ENCODE measurements around the gene CFAP299. TPM values are rescaled to one million over a fixed set of nuclear protein-coding genes. Genes with fewer than 3 reads are reported as not detected.
"Not testable (repeated sequence)": the region's sequence is repeated elsewhere in the genome, so short reads cannot be mapped to it uniquely, and the experiment has no call there.

The CFAP299 gene
- polyA plus RNA-seq, 6 donors from 2014 or later = not detected

- no peak overlapping the region for H3K27ac Mint-ChIP-seq
- H3K9me3 Mint-ChIP-seq = peaks cover 5 to 37% (median 24%) of the 10 kb centered on the region in 7 donors
- peaks cover 7 to 9% of the 10 kb centered on the region in 2 donors for H3K36me3 Mint-ChIP-seq
- DNase-seq (no peak), ATAC-seq (ENCODE audit: low read depth in 2 of 2) (no peak)
- H3K4me1 Mint-ChIP-seq = peaks cover 8 to 15% (median 15%) of the 10 kb centered on the region in 3 donors
- no peak overlapping the region for H3K4me3 Mint-ChIP-seq
- peaks cover 22 to 32% (median 24%) of the 10 kb centered on the region in 3 donors for H3K27me3 Mint-ChIP-seq
These were observed 4.5 kb downstream of the CFAP299 start for GRCh38 chr4:80340036-80340435.

- H3K4me1 Mint-ChIP-seq; H3K27ac Mint-ChIP-seq; DNase-seq; H3K4me3 Mint-ChIP-seq; ATAC-seq (ENCODE audit: low read depth in 2 of 2); H3K36me3 Mint-ChIP-seq: not testable (repeated sequence)
- H3K9me3 Mint-ChIP-seq = peaks cover 5 to 37% (median 26%) of the 10 kb centered on the region in 7 donors
- H3K27me3 Mint-ChIP-seq = peaks cover 27 to 44% (median 32%) of the 10 kb centered on the region in 3 donors
These were observed 7.2 kb downstream of the CFAP299 start for GRCh38 chr4:80342684-80343083.

GRCh38 chr4:80343887-80344286 lies 8.4 kb downstream of the CFAP299 start:
- no peak overlapping the region for H3K27ac Mint-ChIP-seq
- H3K27me3 Mint-ChIP-seq = peaks cover 21 to 48% (median 40%) of the 10 kb centered on the region in 3 donors
- H3K36me3 Mint-ChIP-seq = peaks cover 7 to 9% of the 10 kb centered on the region in 2 donors
- H3K9me3 Mint-ChIP-seq = peaks cover 5 to 37% (median 26%) of the 10 kb centered on the region in 7 donors
- ATAC-seq (ENCODE audit: low read depth in 2 of 2) (no peak), DNase-seq (no peak)
- H3K4me3 Mint-ChIP-seq = no peak overlapping the region
- no peaks in the 10 kb centered on the region for H3K4me1 Mint-ChIP-seq

GRCh38 chr4:80360084-80360483 lies 24.6 kb downstream of the CFAP299 start:
- peaks cover 35 to 48% (median 44%) of the 10 kb centered on the region in 3 donors for H3K27me3 Mint-ChIP-seq
- DNase-seq = no peak
- no peaks in the 10 kb centered on the region for H3K36me3 Mint-ChIP-seq
- ATAC-seq (ENCODE audit: low read depth in 2 of 2) = no peak
- H3K4me3 Mint-ChIP-seq = no peak overlapping the region
- H3K27ac Mint-ChIP-seq = no peak overlapping the region
- no peaks in the 10 kb centered on the region for H3K4me1 Mint-ChIP-seq
- no peaks in the 10 kb centered on the region for H3K9me3 Mint-ChIP-seq

GRCh38 chr4:80360900-80361299 lies 25.4 kb downstream of the CFAP299 start:
- ATAC-seq (ENCODE audit: low read depth in 2 of 2) (no peak), DNase-seq (no peak)
- H3K27ac Mint-ChIP-seq = no peak overlapping the region
- H3K27me3 Mint-ChIP-seq = peaks cover 35 to 44% (median 42%) of the 10 kb centered on the region in 3 donors
- H3K4me1 Mint-ChIP-seq = peaks cover 0 to under 1% (median under 1%) of the 10 kb centered on the region in 3 donors
- H3K4me3 Mint-ChIP-seq = no peak overlapping the region
- no peaks in the 10 kb centered on the region for H3K36me3 Mint-ChIP-seq
- H3K9me3 Mint-ChIP-seq = no peaks in the 10 kb centered on the region

GRCh38 chr4:80361329-80361900 lies 25.9 kb downstream of the CFAP299 start:
- H3K4me1 Mint-ChIP-seq = peaks cover 0 to 4% (median 4%) of the 10 kb centered on the region in 3 donors
- peak; percentile 28 for DNase-seq
- no peak overlapping the region for H3K27ac Mint-ChIP-seq
- H3K4me3 Mint-ChIP-seq = no peak overlapping the region
- ATAC-seq (ENCODE audit: low read depth in 2 of 2) = no peak
- no peaks in the 10 kb centered on the region for H3K9me3 Mint-ChIP-seq
- no peaks in the 10 kb centered on the region for H3K36me3 Mint-ChIP-seq
- H3K27me3 Mint-ChIP-seq = peaks cover 35 to 42% (median 37%) of the 10 kb centered on the region in 3 donors

GRCh38 chr4:80362578-80363181 lies 27.1 kb downstream of the CFAP299 start:
- H3K27ac Mint-ChIP-seq = no peak overlapping the region
- H3K36me3 Mint-ChIP-seq = no peaks in the 10 kb centered on the region
- H3K9me3 Mint-ChIP-seq = no peaks in the 10 kb centered on the region
- peak; percentile 36 for DNase-seq
- H3K4me1 Mint-ChIP-seq = peaks cover 0 to 4% (median 4%) of the 10 kb centered on the region in 3 donors
- no peak overlapping the region for H3K4me3 Mint-ChIP-seq
- peak; percentile 48 to 68 for ATAC-seq (ENCODE audit: low read depth in 2 of 2)
- H3K27me3 Mint-ChIP-seq = peaks cover 26 to 31% (median 27%) of the 10 kb centered on the region in 3 donors

- H3K36me3 Mint-ChIP-seq = no peaks in the 10 kb centered on the region
- H3K4me3 Mint-ChIP-seq = no peak overlapping the region
- peaks cover 0 to 4% (median 4%) of the 10 kb centered on the region in 3 donors for H3K4me1 Mint-ChIP-seq
- peaks cover 0 to 5% (median 0%) of the 10 kb centered on the region in 3 donors for H3K27me3 Mint-ChIP-seq
- H3K27ac Mint-ChIP-seq = no peak overlapping the region
- peaks cover 0 to 8% (median 4%) of the 10 kb centered on the region in 7 donors for H3K9me3 Mint-ChIP-seq
- DNase-seq = peak; percentile 52
- peak; percentile 64 to 79 for ATAC-seq (ENCODE audit: low read depth in 2 of 2)
These were observed 30.4 kb downstream of the CFAP299 start for GRCh38 chr4:80365928-80366327.

GRCh38 chr4:80367737-80368136 lies 32.2 kb downstream of the CFAP299 start:
- ATAC-seq (ENCODE audit: low read depth in 2 of 2) = no peak
- Mint-ChIP-seq H3K4me1 (peaks cover 0 to 4% (median 4%) of the 10 kb centered on the region in 3 donors), H3K4me3 (no peak overlapping the region), H3K9me3 (peaks cover 0 to 18% (median 12%) of the 10 kb centered on the region in 7 donors), H3K36me3 (peaks cover 0 to 5% of the 10 kb centered on the region in 2 donors), H3K27me3 (no peaks in the 10 kb centered on the region), H3K27ac (peak overlapping the region in 1 of 6 donors; percentile 40)
- no peak for DNase-seq

GRCh38 chr4:80370635-80371034 lies 35.1 kb downstream of the CFAP299 start:
- peaks cover 0 to 5% of the 10 kb centered on the region in 2 donors for H3K36me3 Mint-ChIP-seq
- ATAC-seq (ENCODE audit: low read depth in 2 of 2) (no peak), DNase-seq (no peak)
- peaks cover 0 to 4% (median 4%) of the 10 kb centered on the region in 3 donors for H3K4me1 Mint-ChIP-seq
- H3K9me3 Mint-ChIP-seq = peaks cover 0 to 18% (median 12%) of the 10 kb centered on the region in 7 donors
- H3K27ac Mint-ChIP-seq = peak overlapping the region in 1 of 6 donors; percentile 41
- H3K4me3 Mint-ChIP-seq = no peak overlapping the region
- H3K27me3 Mint-ChIP-seq = no peaks in the 10 kb centered on the region

- H3K27ac Mint-ChIP-seq = peak overlapping the region in 1 of 6 donors; percentile 41
- no peaks in the 10 kb centered on the region for H3K27me3 Mint-ChIP-seq
- H3K36me3 Mint-ChIP-seq = peaks cover 0 to 5% of the 10 kb centered on the region in 2 donors
- DNase-seq (no peak), ATAC-seq (ENCODE audit: low read depth in 2 of 2) (no peak)
- peaks cover 0 to 2% (median 2%) of the 10 kb centered on the region in 3 donors for H3K4me1 Mint-ChIP-seq
- no peak overlapping the region for H3K4me3 Mint-ChIP-seq
- peaks cover 0 to 18% (median 12%) of the 10 kb centered on the region in 7 donors for H3K9me3 Mint-ChIP-seq
These were observed 35.5 kb downstream of the CFAP299 start for GRCh38 chr4:80371046-80371445.

- DNase-seq (no peak), ATAC-seq (ENCODE audit: low read depth in 2 of 2) (no peak)
- Mint-ChIP-seq H3K4me3 (no peak overlapping the region), H3K27me3 (no peaks in the 10 kb centered on the region), H3K27ac (no peak overlapping the region), H3K36me3 (peaks cover 0 to 5% of the 10 kb centered on the region in 2 donors), H3K9me3 (peaks cover 0 to 18% (median 12%) of the 10 kb centered on the region in 7 donors), H3K4me1 (no peaks in the 10 kb centered on the region)
These were observed 38.6 kb downstream of the CFAP299 start for GRCh38 chr4:80374180-80374579.

- Mint-ChIP-seq H3K27ac (no peak overlapping the region), H3K36me3 (peaks cover 0 to 7% of the 10 kb centered on the region in 2 donors), H3K4me3 (no peak overlapping the region), H3K9me3 (peaks cover 0 to 7% (median 0%) of the 10 kb centered on the region in 7 donors), H3K4me1 (peaks cover 0 to 9% (median 2%) of the 10 kb centered on the region in 3 donors), H3K27me3 (peaks cover 0 to 7% (median 0%) of the 10 kb centered on the region in 3 donors)
- ATAC-seq (ENCODE audit: low read depth in 2 of 2) (no peak), DNase-seq (no peak)
These were observed 46.7 kb downstream of the CFAP299 start for GRCh38 chr4:80382090-80382832.

Data from naive B cell (primary cell).